Inferior parietal cortex (tissue), 1 donor: ENCODE measurements around the gene FAM133A.
A peak's percentile ranks its signal among the peaks of the same experiment; 100 is the strongest.

Experiments used
- DNase-seq: peaks from one replicate; pipeline ENCODE4 v3.0.0-alpha.2; 2016; ENCODE audit errors: extremely low spot score

FAM133A gene

DNA sequence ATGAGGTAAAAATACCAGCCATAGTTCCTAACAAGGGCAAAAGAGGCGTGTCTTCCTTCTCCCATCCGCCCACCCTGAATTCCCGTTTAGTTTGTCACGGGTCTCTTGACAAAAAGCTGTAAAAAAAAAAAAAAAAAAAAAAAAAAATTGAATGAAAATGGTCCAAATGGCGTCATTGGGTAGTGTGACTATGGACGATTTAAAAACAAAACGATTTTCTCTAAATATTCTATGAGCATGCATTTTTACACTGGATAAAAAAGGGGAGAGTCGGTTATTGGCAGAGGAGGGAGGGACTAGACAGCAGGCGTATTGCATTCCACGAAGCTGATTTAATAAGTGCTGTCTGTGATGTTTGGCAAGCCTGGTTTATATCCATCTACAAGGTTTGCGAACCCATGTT is at the start of gene FAM133A:
Gene FAM133A, plus strand, starts transcription at position 338 of the 403 bp plus-strand sequence. CDS start 35,214 bp downstream, outside the sequence.
- no peak for DNase-seq

- no peak for DNase-seq
Observed at GRCh38 chrX:93637591-93637990, 36.4 kb upstream of the FAM133A start.

DNA sequence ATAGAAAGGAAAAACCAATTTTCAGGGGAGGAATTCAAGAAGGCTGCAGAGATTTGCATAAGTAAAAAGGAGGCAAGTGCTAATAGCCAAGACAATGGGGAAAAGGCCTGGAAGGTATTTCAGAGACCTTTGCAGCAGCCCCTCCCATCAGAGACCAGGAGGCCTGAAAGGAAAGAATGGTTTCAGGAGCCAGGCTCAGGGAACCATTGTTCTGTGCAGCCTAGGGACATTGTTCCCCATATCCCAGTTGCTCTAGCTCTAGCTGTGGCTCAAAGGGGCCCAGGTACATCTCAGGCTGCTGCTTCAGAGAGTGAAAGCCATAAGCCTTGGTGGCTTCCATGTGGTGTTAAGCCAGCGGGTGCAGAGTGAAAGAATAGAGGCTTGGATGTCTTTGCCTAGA is 24.6 kb upstream of the FAM133A start:
- DNase-seq = no peak

DNA sequence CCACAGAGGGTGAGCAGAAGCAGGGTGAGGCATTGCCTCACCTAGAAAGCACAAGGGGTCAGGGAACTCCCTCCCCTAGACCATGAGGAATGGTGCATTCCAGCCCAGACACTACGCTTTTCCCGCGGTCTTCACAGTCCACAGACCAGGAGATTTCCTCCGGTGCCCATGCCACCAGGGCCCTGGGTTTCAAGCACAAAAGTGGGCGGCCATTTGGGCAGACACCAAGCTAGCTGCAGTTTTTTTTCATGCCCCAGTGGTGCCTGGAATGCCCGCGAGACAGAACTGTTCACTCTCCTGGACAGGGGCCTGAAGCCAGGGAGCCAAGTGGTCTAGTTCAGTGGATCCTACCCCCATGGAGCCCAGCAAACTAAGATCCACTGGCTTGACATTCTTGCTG is 13.4 kb upstream of the FAM133A start:
- DNase-seq = no peak

DNA sequence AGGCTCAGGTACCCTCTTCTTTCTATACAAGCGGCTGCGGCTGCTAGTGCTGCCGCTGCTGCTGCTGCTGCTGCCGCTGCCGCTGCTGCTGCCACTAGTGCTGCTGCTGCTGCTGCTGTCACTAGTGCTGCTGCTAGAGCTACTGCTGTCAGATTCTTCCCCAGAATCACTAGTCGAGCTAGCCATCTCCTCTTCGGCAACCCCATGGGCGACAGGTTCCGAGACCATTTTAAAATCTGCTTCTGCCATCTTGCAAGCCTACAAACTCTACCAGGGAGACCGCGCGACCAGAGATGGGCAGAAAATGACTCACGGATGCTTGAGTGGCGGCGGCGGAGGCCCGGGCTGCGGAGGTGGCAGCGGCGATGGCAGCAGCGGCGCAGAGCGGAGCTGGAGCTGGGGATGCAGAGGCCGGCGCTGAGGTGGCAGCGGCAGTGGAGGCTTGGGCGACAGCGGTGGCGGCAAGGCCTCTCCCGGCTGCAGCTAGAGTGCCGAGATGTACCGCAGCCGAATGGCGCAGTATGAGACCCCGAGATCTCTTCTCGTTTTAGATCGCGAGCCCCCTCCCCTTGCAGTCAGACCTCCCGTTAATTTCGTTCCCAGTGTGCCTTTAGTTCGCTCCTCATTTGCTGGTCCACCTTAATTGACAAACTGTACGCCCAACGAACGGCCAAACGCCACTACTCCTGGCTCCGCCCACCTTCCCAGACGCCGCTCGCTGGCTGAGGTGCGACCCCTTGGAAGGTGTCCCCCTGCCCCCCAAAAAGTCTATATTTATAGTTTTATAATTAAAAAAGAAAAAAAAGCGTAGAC is 744 bp upstream of the FAM133A start, which contains the start of gene NAP1L3:
Gene NAP1L3, minus strand, starts transcription at position 523 of the 813 bp plus-strand sequence. Its CDS starts 274 bp downstream, at position 249.
- peak; percentile 84 for DNase-seq

DNA sequence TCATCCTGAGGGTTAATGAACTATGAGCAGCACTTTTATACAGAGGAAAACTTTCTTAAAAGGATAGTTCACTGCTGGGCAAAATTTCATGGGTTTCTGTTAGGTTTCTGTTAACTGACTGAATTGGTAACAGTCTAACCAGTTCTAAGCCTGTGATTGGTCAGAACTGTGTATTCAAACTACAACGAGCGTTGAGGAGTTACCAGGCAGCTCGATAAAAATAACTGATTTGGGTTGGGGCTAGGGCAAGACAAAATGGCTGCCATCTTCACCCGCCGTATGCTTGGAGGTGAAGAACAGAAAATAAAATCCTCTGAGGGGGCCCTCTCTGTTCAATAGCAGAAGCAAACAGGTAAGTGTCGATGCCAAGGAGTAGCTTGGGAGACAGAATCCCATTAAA is 22.0 kb downstream of the FAM133A start:
- DNase-seq = no peak

- DNase-seq = no peak
Observed at GRCh38 chrX:93703701-93704100, 29.7 kb downstream of the FAM133A start.

DNA sequence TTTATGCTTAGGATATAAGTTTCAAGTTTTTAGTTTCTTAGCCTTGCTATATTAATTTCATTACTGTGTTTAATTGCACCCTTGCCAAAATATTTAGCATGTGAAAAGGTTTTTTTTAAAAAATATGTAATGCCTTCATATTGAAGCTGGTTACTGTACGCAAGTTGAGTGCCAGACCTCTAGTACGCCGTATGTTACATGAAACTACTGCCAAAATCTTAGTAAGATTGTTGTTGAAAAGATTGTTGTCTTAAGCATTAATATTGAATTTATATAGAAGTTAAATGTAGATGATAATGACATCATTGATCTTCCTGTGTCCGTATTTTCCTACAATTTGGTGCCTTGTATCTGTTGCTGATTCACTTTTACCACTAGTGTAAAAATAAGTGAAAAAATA is 37.1 kb downstream of the FAM133A start:
- DNase-seq = no peak

DNA sequence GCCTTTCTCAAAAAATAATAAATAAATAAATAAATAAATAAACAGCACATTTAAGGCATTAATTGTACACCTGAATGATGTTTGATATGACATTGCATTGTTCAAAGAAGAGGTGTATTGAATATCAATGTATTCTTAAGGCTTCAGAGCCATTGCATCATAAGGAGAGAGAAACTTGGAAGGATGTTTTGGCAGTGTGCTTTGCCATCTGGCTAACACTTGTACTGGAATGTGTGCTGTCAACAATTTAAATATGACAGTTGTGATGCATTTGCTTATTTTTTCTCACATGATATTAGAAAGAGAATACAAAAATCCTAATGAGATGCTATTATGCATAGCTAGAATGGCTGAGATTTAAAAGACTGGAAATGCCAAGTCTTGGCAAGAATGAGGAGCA is 67.8 kb downstream of the FAM133A start:
- no peak for DNase-seq

GRCh38 chrX:93760163-93760562 is 86.2 kb downstream of the FAM133A start:
- no peak for DNase-seq
